WTC11 (cell line): Measurements from ENCODE around the gene SLBP. TPM values are rescaled to one million over a fixed set of nuclear protein-coding genes. Genes with fewer than 3 reads are reported as not detected.

Source experiments
- ATAC-seq: fragments of 200-7000 bp; cut with Tn5 transposase; 2 replicates; pipeline ENCODE4 v1.10.0; 2021; ENCODE audit warnings: mild to moderate bottlenecking, moderate library complexity
- CTCF ChIA-PET: fragments of 300-600 bp; sonication (Branson Sonifier 250); formaldehyde crosslinking; loops from one replicate; lab custom pipeline; 2021; ENCODE audit warnings: antibody characterized with exemption; lab: Charles Lee
- POLR2A ChIA-PET: fragments of 350-600 bp; sonication (Branson Sonifier 250); formaldehyde crosslinking; loops from one replicate; lab custom pipeline; 2021; ENCODE audit warnings: antibody characterized with exemption; lab: Charles Lee
- DNase-seq: peaks from one replicate; pipeline ENCODE4 v3.0.0; 2021; ENCODE audit warnings: low spot score
- H3K27ac Mint-ChIP-seq: 2 replicates; pipeline ENCODE4 v1.8.0; 2021; ENCODE audit warnings: mixed read lengths
- H3K27me3 Mint-ChIP-seq: 2 replicates; pipeline ENCODE4 v1.8.0; 2021; ENCODE audit warnings: low read depth, mild to moderate bottlenecking, moderate library complexity, mixed read lengths
- H3K36me3 Mint-ChIP-seq: 2 replicates; pipeline ENCODE4 v1.8.0; 2021; ENCODE audit warnings: mixed read lengths
- H3K4me1 Mint-ChIP-seq: 2 replicates; pipeline ENCODE4 v1.8.0; 2022; ENCODE audit warnings: mixed read lengths
- H3K4me3 Mint-ChIP-seq: 2 replicates; pipeline ENCODE4 v1.8.0; 2021; ENCODE audit warnings: mild to moderate bottlenecking, moderate library complexity, mixed read lengths
- H3K9me3 Mint-ChIP-seq: 2 replicates; pipeline ENCODE4 v1.8.0; 2021; ENCODE audit warnings: mixed read lengths
- ATF2 ChIP-seq: sonication (generic); formaldehyde crosslinking; IDR thresholded peaks from 2 replicates; pipeline ENCODE4 v1.8.1; 2022; ENCODE audit warnings: low read depth, missing genetic modification reagents, borderline replicate concordance
- ATF6 ChIP-seq: sonication (generic); formaldehyde crosslinking; IDR thresholded peaks from 2 replicates; pipeline ENCODE4 v1.8.1; 2023; ENCODE audit warnings: mild to moderate bottlenecking, missing genetic modification reagents
- CREB1 ChIP-seq: sonication (generic); formaldehyde crosslinking; IDR thresholded peaks from 2 replicates; pipeline ENCODE4 v1.8.0; 2023; ENCODE audit warnings: mild to moderate bottlenecking, missing genetic modification reagents
- E2F4 ChIP-seq: sonication (generic); formaldehyde crosslinking; IDR thresholded peaks from 2 replicates; pipeline ENCODE4 v1.8.1; 2022; ENCODE audit warnings: low read depth, mild to moderate bottlenecking, moderate library complexity, missing genetic modification reagents, borderline replicate concordance
- ELF4 ChIP-seq: sonication (generic); formaldehyde crosslinking; IDR thresholded peaks from 2 replicates; pipeline ENCODE4 v1.8.1; 2022; ENCODE audit warnings: low read depth, mild to moderate bottlenecking, moderate library complexity, missing genetic modification reagents
- EMX1 ChIP-seq: fragments of 250-450 bp; sonication (Bioruptor Pico); IDR thresholded peaks from 2 replicates; pipeline ENCODE4 v1.8.0; 2021; ENCODE audit warnings: mild to moderate bottlenecking
- ERG ChIP-seq: fragments of 250-450 bp; sonication (Bioruptor Pico); IDR thresholded peaks from 2 replicates; pipeline ENCODE4 v1.8.0; 2021; ENCODE audit warnings: mild to moderate bottlenecking
- FOXP1 ChIP-seq: sonication (generic); formaldehyde crosslinking; IDR thresholded peaks from 2 replicates; pipeline ENCODE4 v1.8.0; 2022; ENCODE audit warnings: missing genetic modification reagents, mild to moderate bottlenecking, moderate library complexity, borderline replicate concordance
- JUN ChIP-seq: sonication (generic); formaldehyde crosslinking; IDR thresholded peaks from 2 replicates; pipeline ENCODE4 v1.8.0; 2023; ENCODE audit warnings: mild to moderate bottlenecking, missing genetic modification reagents
- NR1H2 ChIP-seq: sonication (generic); formaldehyde crosslinking; IDR thresholded peaks from 2 replicates; pipeline ENCODE4 v1.9.0; 2021; ENCODE audit warnings: mild to moderate bottlenecking, moderate library complexity, missing genetic modification reagents
- OVOL2 ChIP-seq: fragments of 250-450 bp; sonication (Bioruptor Pico); IDR thresholded peaks from 2 replicates; pipeline ENCODE4 v1.9.0; 2021; ENCODE audit warnings: mild to moderate bottlenecking, borderline replicate concordance
- TEAD1 ChIP-seq: sonication (generic); formaldehyde crosslinking; IDR thresholded peaks from 2 replicates; pipeline ENCODE4 v1.8.0; 2022; ENCODE audit warnings: mild to moderate bottlenecking, missing genetic modification reagents
- ZMAT4 ChIP-seq: fragments of 250-450 bp; sonication (Bioruptor Pico); IDR thresholded peaks from 2 replicates; pipeline ENCODE4 v1.9.0; 2021; ENCODE audit warnings: mild to moderate bottlenecking
- ZNF138 ChIP-seq: sonication (generic); formaldehyde crosslinking; conservative IDR thresholded peaks from 2 replicates; pipeline ENCODE4 v1.8.1; 2022; ENCODE audit warnings: mild to moderate bottlenecking, moderate library complexity, missing genetic modification reagents
- ZNF396 ChIP-seq: fragments of 250-450 bp; sonication (Bioruptor Pico); IDR thresholded peaks from 2 replicates; pipeline ENCODE4 v1.8.0; 2021; ENCODE audit warnings: mild to moderate bottlenecking, moderate library complexity, borderline replicate concordance
- total RNA-seq: library from RNA; stranded (reverse); gene quantifications from 3 replicates; pipeline ENCODE4 v1.2.3, GENCODE V29; 2021
- TF ChIP-seq, protein P1 (sequence below): fragments of 250-450 bp; sonication (Bioruptor Pico); IDR thresholded peaks from 2 replicates; pipeline ENCODE4 v1.9.0; 2021; ENCODE audit warnings: mild to moderate bottlenecking

SLBP gene
- total RNA-seq, 1 experiment from 2014 or later, result 40.2 TPM

DNA sequence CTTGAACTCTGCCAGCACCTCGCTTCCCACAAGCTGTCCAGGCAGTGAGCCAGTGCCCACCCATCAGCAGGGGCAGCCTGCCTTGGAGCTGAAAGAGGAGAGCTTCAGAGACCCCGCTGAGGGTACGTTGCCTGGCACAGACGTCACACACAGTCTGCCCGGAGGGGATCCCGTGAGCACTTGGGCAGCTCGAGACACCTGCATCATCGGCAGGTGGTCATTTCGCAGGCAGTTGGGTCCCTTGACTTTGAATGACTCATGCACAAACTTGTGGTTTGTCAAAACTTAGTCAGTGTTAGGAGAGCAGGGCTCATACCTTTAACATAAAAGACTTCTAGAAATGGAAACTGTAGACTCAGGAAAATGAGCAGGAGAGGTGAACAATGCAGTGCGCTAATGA is 19.1 kb upstream of the SLBP start:
- Mint-ChIP-seq H3K27me3 (no peaks in the 10 kb centered on the region), H3K27ac (no peak overlapping the region), H3K36me3 (peaks cover 88% of the 10 kb centered on the region), H3K4me3 (no peak overlapping the region), H3K4me1 (peaks cover 9% of the 10 kb centered on the region), H3K9me3 (no peaks in the 10 kb centered on the region)
- CTCF ChIA-PET, result interaction anchor here (0.6 to 1.5 kb wide), 3 partner anchors 83 to 323 kb away, joined by 3 to 5 read pairs (median 3); no protein-coding TSS in a partner anchor
- POLR2A ChIA-PET, result interaction anchor here (0.8 to 1.1 kb wide), 2 partner anchors 10 to 47 kb away, joined by 3 read pairs; partner anchors contain the start of genes TACC3 and TMEM129
- ATAC-seq (no peak), DNase-seq (no peak)
- TF ChIP-seq, protein P1, sequence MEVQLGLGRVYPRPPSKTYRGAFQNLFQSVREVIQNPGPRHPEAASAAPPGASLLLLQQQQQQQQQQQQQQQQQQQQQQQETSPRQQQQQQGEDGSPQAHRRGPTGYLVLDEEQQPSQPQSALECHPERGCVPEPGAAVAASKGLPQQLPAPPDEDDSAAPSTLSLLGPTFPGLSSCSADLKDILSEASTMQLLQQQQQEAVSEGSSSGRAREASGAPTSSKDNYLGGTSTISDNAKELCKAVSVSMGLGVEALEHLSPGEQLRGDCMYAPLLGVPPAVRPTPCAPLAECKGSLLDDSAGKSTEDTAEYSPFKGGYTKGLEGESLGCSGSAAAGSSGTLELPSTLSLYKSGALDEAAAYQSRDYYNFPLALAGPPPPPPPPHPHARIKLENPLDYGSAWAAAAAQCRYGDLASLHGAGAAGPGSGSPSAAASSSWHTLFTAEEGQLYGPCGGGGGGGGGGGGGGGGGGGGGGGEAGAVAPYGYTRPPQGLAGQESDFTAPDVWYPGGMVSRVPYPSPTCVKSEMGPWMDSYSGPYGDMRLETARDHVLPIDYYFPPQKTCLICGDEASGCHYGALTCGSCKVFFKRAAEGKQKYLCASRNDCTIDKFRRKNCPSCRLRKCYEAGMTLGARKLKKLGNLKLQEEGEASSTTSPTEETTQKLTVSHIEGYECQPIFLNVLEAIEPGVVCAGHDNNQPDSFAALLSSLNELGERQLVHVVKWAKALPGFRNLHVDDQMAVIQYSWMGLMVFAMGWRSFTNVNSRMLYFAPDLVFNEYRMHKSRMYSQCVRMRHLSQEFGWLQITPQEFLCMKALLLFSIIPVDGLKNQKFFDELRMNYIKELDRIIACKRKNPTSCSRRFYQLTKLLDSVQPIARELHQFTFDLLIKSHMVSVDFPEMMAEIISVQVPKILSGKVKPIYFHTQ (CRISPR knock-in tag), result no peak
- TF ChIP-seq ZNF138 (no peak), NR1H2 (CRISPR knock-in tag) (no peak), EMX1 (no peak)

GRCh38 chr4:1730532-1731135 is 18.5 kb upstream of the SLBP start:
- TF ChIP-seq JUN (CRISPR knock-in tag) (no peak), NR1H2 (CRISPR knock-in tag) (no peak), TEAD1 (CRISPR knock-in tag) (no peak), E2F4 (CRISPR knock-in tag) (no peak), FOXP1 (CRISPR knock-in tag) (no peak), ZNF396 (CRISPR knock-in tag) (no peak), OVOL2 (CRISPR knock-in tag) (no peak), ATF6 (CRISPR knock-in tag) (no peak), EMX1 (no peak), ZMAT4 (no peak), ERG (no peak), ATF2 (no peak), ELF4 (no peak), CREB1 (CRISPR knock-in tag) (no peak)
- Mint-ChIP-seq H3K27me3 (no peaks in the 10 kb centered on the region), H3K36me3 (peaks cover 86% of the 10 kb centered on the region), H3K4me1 (peaks cover 9% of the 10 kb centered on the region), H3K4me3 (no peak overlapping the region), H3K9me3 (no peaks in the 10 kb centered on the region), H3K27ac (no peak overlapping the region)
- ChIA-PET POLR2A (interaction anchor here (1.1 to 1.3 kb wide), 2 partner anchors 9 to 47 kb away, joined by 3 to 5 read pairs; partner anchors contain the start of genes TACC3 and TMEM129), CTCF (interaction anchor here (0.6 to 1.9 kb wide), 12 partner anchors 10 to 95 kb away, joined by 3 to 33 read pairs (median 4); partner anchors contain the start of genes TACC3 and TMEM129)
- DNase-seq (no peak), ATAC-seq (no peak)
